ENCODE measurements around the gene LRRC49. TPM values are rescaled to one million over a fixed set of nuclear protein-coding genes. Genes with fewer than 3 reads are reported as not detected.

Gene LRRC49
- total RNA-seq, 1 experiment from 2014 or later = 9.2 TPM

GRCh38 chr15:70859998-70860397, 32.6 kb upstream of the LRRC49 start:
- POLR2A ChIA-PET (ENCODE audit: low non-redundant PET) = no interaction called here
- intact Hi-C loops (cut with micrococcal nuclease; ENCODE audit: unreplicated experiment) = no loop called here
- H3K4me3 ChIP-seq (ENCODE audit: low read depth, low read length, poor library complexity, severe bottlenecking) = no peak overlapping the region
- no peaks in the 10 kb centered on the region for H3K27me3 ChIP-seq (replicated peaks; ENCODE audit: insufficient read depth, low read depth, low read length, poor library complexity)
- BruUV-seq (replicated peaks) = no TSS peak
- H3K36me3 ChIP-seq (ENCODE audit: insufficient read depth, low read length, poor library complexity, severe bottlenecking) = no peaks in the 10 kb centered on the region
- TF ChIP-seq CTCF (conservative IDR thresholded peaks at IDR 0.05; ENCODE audit: low read depth, low read length) (no peak), EZH2 (IDR thresholded peaks at IDR 0.05; ENCODE audit: borderline replicate concordance, low read depth, low read length, poor library complexity, severe bottlenecking) (no peak)
- H3K9me3 ChIP-seq (ENCODE audit: low read depth, low read length, poor library complexity, severe bottlenecking) = no peaks in the 10 kb centered on the region
- no peak for DNase-seq (ENCODE audit: low spot score)
- H3K27ac ChIP-seq (ENCODE audit: low read depth, low read length, poor library complexity, severe bottlenecking) = no peak overlapping the region
- CTCF ChIA-PET = no interaction called here
- H3K4me1 ChIP-seq (ENCODE audit: insufficient read depth, low read length, poor library complexity, severe bottlenecking) = peaks cover 18% of the 10 kb centered on the region

DNA sequence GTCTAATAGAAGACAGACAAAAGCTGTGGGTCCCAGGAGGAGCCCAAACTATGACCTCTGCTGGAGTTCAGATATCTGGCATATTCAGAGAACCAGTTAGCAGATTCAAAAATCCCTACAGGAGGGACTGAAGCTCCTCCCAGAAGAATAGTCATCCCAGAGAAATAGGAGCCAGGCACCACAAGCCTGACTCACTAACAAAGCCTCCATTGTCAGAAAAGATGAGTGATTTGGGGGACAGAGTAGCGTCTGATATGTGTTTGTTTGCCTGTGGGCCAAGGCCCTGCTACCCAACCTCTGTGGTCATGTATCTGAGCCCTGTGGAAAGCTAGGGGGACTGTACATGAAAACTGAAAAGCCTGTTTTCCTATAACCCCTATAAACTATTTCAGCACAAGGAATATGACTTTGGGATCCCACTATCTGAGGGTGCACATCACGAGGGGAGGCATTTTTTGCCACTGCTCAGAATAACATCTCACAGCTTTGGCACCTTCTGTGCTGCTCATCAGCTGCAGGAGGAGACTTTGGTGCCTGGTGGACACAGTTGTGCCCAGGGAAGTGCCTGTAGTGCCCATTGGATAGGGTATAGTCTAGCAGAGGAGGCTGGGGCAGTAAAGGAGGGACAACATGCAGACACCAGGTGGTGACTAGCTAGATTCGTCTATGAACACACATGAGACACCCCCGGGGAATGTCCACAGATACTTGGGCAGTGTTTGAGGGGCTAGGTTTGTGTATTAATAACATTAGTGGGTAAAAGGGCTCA, 29.0 kb upstream of the LRRC49 start:
- Histone ChIP-seq H3K27me3 (replicated peaks; ENCODE audit: insufficient read depth, low read depth, low read length, poor library complexity) (no peaks in the 10 kb centered on the region), H3K27ac (ENCODE audit: low read depth, low read length, poor library complexity, severe bottlenecking) (peak overlapping the region; percentile 24), H3K4me3 (ENCODE audit: low read depth, low read length, poor library complexity, severe bottlenecking) (no peak overlapping the region), H3K36me3 (ENCODE audit: insufficient read depth, low read length, poor library complexity, severe bottlenecking) (no peaks in the 10 kb centered on the region), H3K4me1 (ENCODE audit: insufficient read depth, low read length, poor library complexity, severe bottlenecking) (peaks cover 15% of the 10 kb centered on the region), H3K9me3 (ENCODE audit: low read depth, low read length, poor library complexity, severe bottlenecking) (no peaks in the 10 kb centered on the region)
- ChIA-PET POLR2A (ENCODE audit: low non-redundant PET) (no interaction called here), CTCF (no interaction called here)
- BruUV-seq (replicated peaks) = no TSS peak
- no peak for TF ChIP-seq CTCF (conservative IDR thresholded peaks at IDR 0.05; ENCODE audit: low read depth, low read length)
- TF ChIP-seq EZH2 (IDR thresholded peaks at IDR 0.05; ENCODE audit: borderline replicate concordance, low read depth, low read length, poor library complexity, severe bottlenecking) = no peak
- intact Hi-C loops (cut with micrococcal nuclease; ENCODE audit: unreplicated experiment) = no loop called here
- peak; percentile 36 for DNase-seq (ENCODE audit: low spot score)

- Histone ChIP-seq H3K36me3 (ENCODE audit: insufficient read depth, low read length, poor library complexity, severe bottlenecking) (no peaks in the 10 kb centered on the region), H3K4me1 (ENCODE audit: insufficient read depth, low read length, poor library complexity, severe bottlenecking) (peaks cover 32% of the 10 kb centered on the region), H3K4me3 (ENCODE audit: low read depth, low read length, poor library complexity, severe bottlenecking) (no peak overlapping the region), H3K27ac (ENCODE audit: low read depth, low read length, poor library complexity, severe bottlenecking) (no peak overlapping the region), H3K27me3 (replicated peaks; ENCODE audit: insufficient read depth, low read depth, low read length, poor library complexity) (no peaks in the 10 kb centered on the region), H3K9me3 (ENCODE audit: low read depth, low read length, poor library complexity, severe bottlenecking) (no peaks in the 10 kb centered on the region)
- ChIA-PET CTCF (no interaction called here), POLR2A (ENCODE audit: low non-redundant PET) (no interaction called here)
- DNase-seq (ENCODE audit: low spot score) = no peak
- TF ChIP-seq CTCF (conservative IDR thresholded peaks at IDR 0.05; ENCODE audit: low read depth, low read length) (no peak), EZH2 (IDR thresholded peaks at IDR 0.05; ENCODE audit: borderline replicate concordance, low read depth, low read length, poor library complexity, severe bottlenecking) (no peak)
- BruUV-seq (replicated peaks) = no TSS peak
- intact Hi-C loops (cut with micrococcal nuclease; ENCODE audit: unreplicated experiment) = loop anchor here (5.0 kb wide), 1 partner anchor 35 kb away; no protein-coding TSS in a partner anchor
Measured at GRCh38 chr15:70866982-70867641, 25.5 kb upstream of the LRRC49 start.
